GM23338 (cell line): ENCODE measurements around the gene NRF1. TPM values are rescaled to one million over a fixed set of nuclear protein-coding genes. Genes with fewer than 3 reads are reported as not detected.

Source experiments
- ATAC-seq: fragments of 200-7000 bp; cut with Tn5 transposase; 3 replicates; pipeline ENCODE4 v1.9.1; 2020
- DNase-seq: peaks from one replicate; pipeline ENCODE4 v3.0.0-alpha.2; 2015; ENCODE audit warnings: low spot score
- H2AFZ ChIP-seq: fragments of 200-600 bp; sonication (generic); 2 replicates; pipeline ENCODE4 v1.8.0; 2016; ENCODE audit warnings: antibody characterized with exemption, mild to moderate bottlenecking, moderate library complexity
- H3F3A ChIP-seq: fragments of 200-600 bp; sonication (generic); replicated peaks from 2 replicates; pipeline ENCODE4 v1.8.0; 2017; ENCODE audit warnings: antibody characterized with exemption, mixed run types, low read depth
- H3K27ac ChIP-seq: fragments of 200-600 bp; sonication (generic); 2 replicates; pipeline ENCODE4 v1.6.1; 2016; ENCODE audit warnings: low read depth
- H3K27me3 ChIP-seq: fragments of 200-600 bp; sonication (generic); 2 replicates; pipeline ENCODE4 v1.8.0; 2016; ENCODE audit warnings: mild to moderate bottlenecking, mixed run types, moderate library complexity; ENCODE audit not compliant: insufficient read depth
- H3K36me3 ChIP-seq: fragments of 200-600 bp; sonication (generic); 2 replicates; pipeline ENCODE4 v1.8.0; 2016; ENCODE audit warnings: mild to moderate bottlenecking; ENCODE audit not compliant: insufficient read depth
- H3K4me1 ChIP-seq: fragments of 200-600 bp; sonication (generic); 2 replicates; pipeline ENCODE4 v1.8.0; 2016; ENCODE audit warnings: mild to moderate bottlenecking, moderate library complexity; ENCODE audit not compliant: insufficient read depth
- H3K4me2 ChIP-seq: fragments of 200-600 bp; sonication (generic); 2 replicates; pipeline ENCODE4 v1.7.1; 2017; ENCODE audit warnings: mixed run types
- H3K4me3 ChIP-seq: fragments of 200-600 bp; sonication (generic); 2 replicates; pipeline ENCODE4 v1.6.1; 2016; ENCODE audit warnings: mixed run types
- H3K79me2 ChIP-seq: fragments of 200-600 bp; sonication (generic); replicated peaks from 2 replicates; pipeline ENCODE4 v1.8.0; 2017; ENCODE audit warnings: mild to moderate bottlenecking; ENCODE audit not compliant: insufficient read depth
- H3K9me2 ChIP-seq: fragments of 200-600 bp; sonication (generic); 2 replicates; pipeline ENCODE4 v1.8.0; 2017; ENCODE audit not compliant: insufficient read depth
- H4K20me1 ChIP-seq: fragments of 200-600 bp; sonication (generic); replicated peaks from 2 replicates; pipeline ENCODE4 v1.8.0; 2017; ENCODE audit warnings: mild to moderate bottlenecking; ENCODE audit not compliant: insufficient read depth
- H3K27ac Mint-ChIP-seq: 2 replicates; pipeline ENCODE4 v1.8.0; 2020; ENCODE audit warnings: inconsistent platforms, mild to moderate bottlenecking, moderate library complexity, mixed read lengths
- H3K27me3 Mint-ChIP-seq: 3 replicates; pipeline ENCODE4 v1.8.0; 2022; ENCODE audit warnings: low read depth, mild to moderate bottlenecking, moderate library complexity, mixed read lengths, inconsistent platforms; ENCODE audit not compliant: insufficient read depth, poor library complexity
- H3K36me3 Mint-ChIP-seq: 3 replicates; pipeline ENCODE4 v1.8.0; 2021; ENCODE audit warnings: low read depth, mild to moderate bottlenecking, inconsistent platforms, moderate library complexity, mixed read lengths
- H3K4me1 Mint-ChIP-seq: 3 replicates; pipeline ENCODE4 v1.8.0; 2020; ENCODE audit warnings: mild to moderate bottlenecking, inconsistent platforms, mixed read lengths
- H3K4me3 Mint-ChIP-seq: 3 replicates; pipeline ENCODE4 v1.8.0; 2021; ENCODE audit warnings: moderate library complexity, mild to moderate bottlenecking, inconsistent platforms, mixed read lengths
- H3K9me3 Mint-ChIP-seq: 3 replicates; pipeline ENCODE4 v1.8.0; 2020; ENCODE audit warnings: moderate library complexity, mild to moderate bottlenecking, inconsistent platforms, mixed read lengths
- EZH2 ChIP-seq: fragments of 200-600 bp; sonication (generic); IDR thresholded peaks from one replicate; pipeline ENCODE4 v1.8.0; 2017; ENCODE audit warnings: antibody characterized with exemption, mild to moderate bottlenecking, low read depth; ENCODE audit not compliant: unreplicated experiment
- JUNB ChIP-seq: IDR thresholded peaks from one replicate; pipeline ENCODE4 v1.6.1; 2016; ENCODE audit warnings: antibody characterized with exemption; ENCODE audit not compliant: unreplicated experiment
- NANOG ChIP-seq: IDR thresholded peaks from 2 replicates; pipeline ENCODE4 v1.6.1; 2016; ENCODE audit warnings: antibody characterized with exemption, borderline replicate concordance
- ZNF114 ChIP-seq: fragments of 250-450 bp; sonication (Bioruptor Pico); IDR thresholded peaks from 2 replicates; pipeline ENCODE4 v1.5.0; 2020; ENCODE audit warnings: mild to moderate bottlenecking, moderate library complexity
- polyA plus RNA-seq: library from polyadenylated mRNA; unstranded; fragments of >200 nt; fragmentation: Nextera tagmentation; extraction: Ambion mirVana; gene quantifications from 2 replicates; pipeline ENCODE4 v1.2.1, GENCODE V29; 2016
- total RNA-seq: library from RNA; depleted of rRNA; stranded (reverse); fragments of >200 nt; shearing (Covaris generic); gene quantifications from 2 replicates; pipeline ENCODE4 v1.2.3, GENCODE V29; 2014
- TF ChIP-seq, protein P1 (sequence below), 2 experiments: fragments of 200-600 bp in 1 of 2; sonication (generic) in 1 of 2; conservative IDR thresholded peaks; 2 replicates each; pipeline versions ENCODE4 v1.5.1 to v1.6.1; 2016 to 2017; ENCODE audit warnings: antibody characterized with exemption in 2 of 2, low read depth in 2 of 2, mild to moderate bottlenecking in 2 of 2, moderate library complexity in 1 of 2

Gene NRF1
- total and polyA plus RNA-seq, 2 experiments from 2014 or later: 5.3 to 24.6 TPM

DNA sequence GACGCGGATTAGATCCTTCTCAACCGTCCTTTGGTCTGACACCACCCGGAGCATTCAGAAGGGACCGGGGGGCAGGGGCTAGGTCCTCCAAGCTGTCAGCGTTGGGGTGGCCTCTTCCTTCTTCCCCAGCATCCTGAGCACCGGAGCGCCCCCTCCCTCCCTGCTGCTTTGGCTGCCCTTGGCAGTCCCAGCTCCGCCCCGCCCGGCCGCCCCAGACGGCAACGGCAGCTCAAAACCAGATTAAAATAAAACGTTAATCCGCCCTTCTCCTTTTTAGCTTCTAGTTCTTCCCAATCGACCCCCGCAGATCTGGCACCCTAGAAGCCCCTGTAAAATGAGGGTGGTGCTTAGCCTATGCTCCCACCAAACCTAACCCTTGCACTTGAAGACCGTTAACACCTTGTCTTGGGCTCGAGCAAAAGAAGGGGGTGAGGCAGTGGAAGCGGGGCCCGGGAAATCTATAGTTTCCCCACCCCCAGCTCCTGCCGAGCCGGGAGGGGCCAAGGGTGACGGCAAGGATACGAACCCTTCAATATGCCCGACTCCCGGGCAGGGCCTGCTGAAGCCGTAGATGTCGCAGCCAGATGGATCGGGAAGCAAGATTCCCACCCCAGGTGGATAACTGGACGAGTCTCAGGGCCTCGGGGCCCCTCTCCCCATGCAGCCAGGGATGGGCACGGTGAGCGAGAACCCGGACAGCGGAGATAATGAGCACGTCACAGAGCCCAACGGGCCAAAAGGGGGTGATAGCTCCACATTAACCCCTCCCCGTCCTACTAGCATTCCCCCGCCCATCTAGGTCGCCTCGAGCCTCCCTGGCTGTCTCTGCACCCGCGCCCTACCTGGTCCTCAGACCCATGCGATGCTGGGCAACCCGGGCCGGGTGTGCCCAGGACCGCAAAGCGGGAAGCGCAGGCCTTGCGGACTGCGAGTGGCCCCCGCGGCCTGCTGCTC, 169.7 kb downstream of the NRF1 start:
- H3K79me2 ChIP-seq: peaks cover 21% of the 10 kb centered on the region
- peak overlapping the region; percentile 76 for H2AFZ ChIP-seq
- TF ChIP-seq EZH2 (peak; percentile 17), JUNB (no peak)
- TF ChIP-seq, protein P1, sequence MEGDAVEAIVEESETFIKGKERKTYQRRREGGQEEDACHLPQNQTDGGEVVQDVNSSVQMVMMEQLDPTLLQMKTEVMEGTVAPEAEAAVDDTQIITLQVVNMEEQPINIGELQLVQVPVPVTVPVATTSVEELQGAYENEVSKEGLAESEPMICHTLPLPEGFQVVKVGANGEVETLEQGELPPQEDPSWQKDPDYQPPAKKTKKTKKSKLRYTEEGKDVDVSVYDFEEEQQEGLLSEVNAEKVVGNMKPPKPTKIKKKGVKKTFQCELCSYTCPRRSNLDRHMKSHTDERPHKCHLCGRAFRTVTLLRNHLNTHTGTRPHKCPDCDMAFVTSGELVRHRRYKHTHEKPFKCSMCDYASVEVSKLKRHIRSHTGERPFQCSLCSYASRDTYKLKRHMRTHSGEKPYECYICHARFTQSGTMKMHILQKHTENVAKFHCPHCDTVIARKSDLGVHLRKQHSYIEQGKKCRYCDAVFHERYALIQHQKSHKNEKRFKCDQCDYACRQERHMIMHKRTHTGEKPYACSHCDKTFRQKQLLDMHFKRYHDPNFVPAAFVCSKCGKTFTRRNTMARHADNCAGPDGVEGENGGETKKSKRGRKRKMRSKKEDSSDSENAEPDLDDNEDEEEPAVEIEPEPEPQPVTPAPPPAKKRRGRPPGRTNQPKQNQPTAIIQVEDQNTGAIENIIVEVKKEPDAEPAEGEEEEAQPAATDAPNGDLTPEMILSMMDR (conservative IDR thresholded peaks at IDR 0.05; ENCODE audit: low read depth in 2 of 2): 0 out of 4 replicates have a peak, but pooled peaks of 1 of the 2 experiments have one; percentile 10
- H3F3A ChIP-seq: peaks cover 53% of the 10 kb centered on the region
- H3K27me3 ChIP-seq: peaks cover 77% of the 10 kb centered on the region
- Mint-ChIP-seq H3K9me3 (peaks cover 5% of the 10 kb centered on the region; the same call in 2 of the 3 replicates), H3K27ac (peak overlapping the region; percentile 43; the same call in 1 of the 2 replicates), H3K27me3 (peaks cover 81% of the 10 kb centered on the region), H3K4me1 (peaks cover 48% of the 10 kb centered on the region), H3K36me3 (peaks cover 11% of the 10 kb centered on the region), H3K4me3 (peak overlapping the region; percentile 81)
- peak overlapping the region; percentile 93 for H3K4me3 ChIP-seq
- H3K9me2 ChIP-seq: no peaks in the 10 kb centered on the region
- H4K20me1 ChIP-seq: peaks cover 16% of the 10 kb centered on the region
- H3K4me2 ChIP-seq: peak overlapping the region; percentile 100
- peaks cover 50% of the 10 kb centered on the region for H3K4me1 ChIP-seq
- peak; percentile 81 for DNase-seq
- peak; percentile 3 for ATAC-seq
- no peaks in the 10 kb centered on the region for H3K36me3 ChIP-seq
- H3K27ac ChIP-seq: no peak overlapping the region

DNA sequence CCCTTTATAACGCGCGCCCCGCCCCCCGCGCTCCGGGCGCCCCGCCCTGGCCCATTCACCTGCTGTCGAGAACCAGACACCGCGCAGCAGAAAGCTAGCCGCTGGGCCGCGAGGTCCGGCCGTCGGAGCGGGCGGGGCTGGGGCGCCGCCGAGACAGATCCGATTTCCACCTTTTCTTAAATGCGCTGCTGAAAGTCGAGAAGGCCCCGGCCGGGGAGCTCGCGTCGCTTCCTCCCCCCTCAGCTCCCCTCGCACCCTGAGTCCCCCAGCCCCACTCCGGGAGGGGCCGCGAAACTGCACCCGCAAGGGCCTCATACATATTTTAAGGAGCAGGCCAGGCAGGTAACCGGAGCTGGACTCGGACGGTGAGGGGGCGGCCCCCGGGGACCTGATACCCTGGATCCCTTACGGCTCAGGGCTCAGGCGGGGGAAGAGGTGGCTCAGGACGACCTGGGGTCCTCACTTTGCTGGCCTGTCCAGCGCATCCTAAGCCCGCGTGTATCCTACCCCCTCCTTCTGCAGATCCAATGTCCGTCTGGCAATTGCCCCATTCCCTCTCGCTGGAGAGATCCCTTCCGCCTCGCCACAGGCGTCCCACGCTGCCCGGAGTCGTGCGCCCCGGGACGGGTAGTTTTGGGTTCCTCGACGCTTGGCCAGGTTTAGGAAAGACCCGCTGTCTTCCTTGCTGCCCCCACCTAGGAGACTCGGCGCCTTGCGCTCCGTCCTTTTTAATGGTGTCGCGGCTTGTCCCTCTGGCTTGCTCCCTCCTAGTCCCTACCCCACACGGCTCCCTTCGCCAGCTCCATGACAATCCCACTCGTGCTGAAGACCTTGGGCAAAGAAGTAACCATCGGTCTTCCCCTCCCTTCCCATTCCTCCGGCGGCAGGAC, 170.7 kb downstream of the NRF1 start:
- H3K27ac ChIP-seq: no peak overlapping the region
- peaks cover 50% of the 10 kb centered on the region for H3K4me1 Mint-ChIP-seq

More for the DNA sequence above, 170.7 kb downstream of the NRF1 start:
- Mint-ChIP-seq H3K36me3 (peaks cover 11% of the 10 kb centered on the region), H3K27ac (no peak overlapping the region), H3K4me3 (peak overlapping the region; percentile 81), H3K27me3 (peaks cover 82% of the 10 kb centered on the region), H3K9me3 (peaks cover 5% of the 10 kb centered on the region; the same call in 2 of the 3 replicates)
- Histone ChIP-seq H3F3A (peaks cover 52% of the 10 kb centered on the region), H3K79me2 (peaks cover 19% of the 10 kb centered on the region), H3K27me3 (peaks cover 86% of the 10 kb centered on the region), H2AFZ (peak overlapping the region; percentile 90), H3K4me1 (peaks cover 51% of the 10 kb centered on the region), H3K4me3 (peak overlapping the region; percentile 93), H3K9me2 (no peaks in the 10 kb centered on the region), H3K4me2 (peak overlapping the region; percentile 100), H4K20me1 (peaks cover 17% of the 10 kb centered on the region), H3K36me3 (no peaks in the 10 kb centered on the region)
- DNase-seq (peak; percentile 90), ATAC-seq (peak; percentile 11)
- no peak for TF ChIP-seq ZNF114
- TF ChIP-seq EZH2: peak; percentile 72
- 0 out of 2 replicates have a peak, but pooled peaks have one; percentile 10 for TF ChIP-seq NANOG
- TF ChIP-seq, protein P1 (conservative IDR thresholded peaks at IDR 0.05; ENCODE audit: low read depth in 2 of 2): no peak
